Adipose tissue (tissue), 3 donors: ENCODE data around the gene TSHR. TPM values are rescaled to one million over a fixed set of nuclear protein-coding genes. Genes with fewer than 3 reads are reported as not detected.
"Not testable (repeated sequence)": the region's sequence is repeated elsewhere in the genome, so short reads cannot be mapped to it uniquely, and the experiment has no call there.

Experiments
- H3K27ac ChIP-seq: one replicate; pipeline ENCODE4 v1.5.1; 2013; ENCODE audit warnings: low read depth, low read length
- WGBS, 3 donors: extraction: QIAGEN DNeasy Blood & Tissue Kit; methylation state at CpG; one replicate each; pipeline ENCODE4 v1.1.7; 2013; 5-methylcytosine and 5-hydroxymethylcytosine counted together
- polyA plus RNA-seq, 3 donors: library from polyadenylated mRNA; stranded (reverse); fragments of 200-250 nt; gene quantifications; one replicate each; pipeline ENCODE4 v1.2.3, GENCODE V29; 2013
- donor health status: healthy with polysubstance abuse.
- donor health status: Bipolar disorder and iron deficiency.
- donor health status: healthy.

TSHR gene
- polyA plus RNA-seq, 3 donors: 0.11 to 0.25 (median 0.12) TPM

- WGBS, 3 donors: 55 to 82% (median 68%) methylated on average over 1 of the region's 1 CpG
- no peak overlapping the region for H3K27ac ChIP-seq
Observed at GRCh38 chr14:81105378-81105777, 150.0 kb downstream of the TSHR start.

GRCh38 chr14:81105961-81106360 lies 150.5 kb downstream of the TSHR start:
- 58 to 88% (median 65%) methylated on average over 1 of the region's 1 CpG for WGBS, 3 donors
- no peak overlapping the region for H3K27ac ChIP-seq

- 78 to 92% (median 85%) methylated on average over 2 of the region's 2 CpGs for WGBS, 3 donors
Observed at GRCh38 chr14:81110186-81110585, 154.8 kb downstream of the TSHR start.

GRCh38 chr14:81113176-81113575 lies 157.8 kb downstream of the TSHR start:
- WGBS, 3 donors: 62 to 84% (median 62%) methylated on average over 2 of the region's 2 CpGs
- no peak overlapping the region for H3K27ac ChIP-seq

More at GRCh38 chr14:81110186-81110585, 154.8 kb downstream of the TSHR start:
- no peak overlapping the region for H3K27ac ChIP-seq

- whole genome bisulfite sequencing, 3 donors: 85 to 90% (median 86%) methylated on average over 29 to 34 of the region's 34 CpGs
- H3K27ac ChIP-seq: not testable (repeated sequence)
Observed at GRCh38 chr14:81113945-81114820, 158.8 kb downstream of the TSHR start.

GRCh38 chr14:81120501-81120900 lies 165.1 kb downstream of the TSHR start:
- H3K27ac ChIP-seq: no peak overlapping the region
- 37 to 69% (median 41%) methylated on average over 2 of the region's 2 CpGs for WGBS, 3 donors

- no peak overlapping the region for H3K27ac ChIP-seq
- WGBS, 3 donors: 69 to 99% (median 83%) methylated on average over 3 of the region's 3 CpGs
Observed at GRCh38 chr14:81122326-81122725, 166.9 kb downstream of the TSHR start.

- no peak overlapping the region for H3K27ac ChIP-seq
Observed at GRCh38 chr14:81123811-81124210, 168.4 kb downstream of the TSHR start.

GRCh38 chr14:81125536-81125935 lies 170.1 kb downstream of the TSHR start:
- 80 to 82% (median 82%) methylated on average over 4 of the region's 4 CpGs for WGBS, 3 donors
- H3K27ac ChIP-seq: no peak overlapping the region

GRCh38 chr14:81127785-81128184 lies 172.4 kb downstream of the TSHR start:
- WGBS, 3 donors: 43 to 72% (median 63%) methylated on average over 5 of the region's 5 CpGs
- no peak overlapping the region for H3K27ac ChIP-seq

GRCh38 chr14:81129242-81129641 lies 173.8 kb downstream of the TSHR start:
- no peak overlapping the region for H3K27ac ChIP-seq
- WGBS, 3 donors: 88 to 92% (median 92%) methylated on average over 1 of the region's 1 CpG

GRCh38 chr14:81132468-81132867 lies 177.0 kb downstream of the TSHR start:
- WGBS, 3 donors: 42 to 61% (median 56%) methylated on average over 3 of the region's 3 CpGs

GRCh38 chr14:81133400-81133799 lies 178.0 kb downstream of the TSHR start:
- 85 to 90% (median 87%) methylated on average over 2 of the region's 2 CpGs for WGBS, 3 donors
- no peak overlapping the region for H3K27ac ChIP-seq

More at GRCh38 chr14:81132468-81132867, 177.0 kb downstream of the TSHR start:
- H3K27ac ChIP-seq: no peak overlapping the region

GRCh38 chr14:81137316-81137715 lies 181.9 kb downstream of the TSHR start:
- no peak overlapping the region for H3K27ac ChIP-seq
- 72 to 77% (median 73%) methylated on average over 2 of the region's 2 CpGs for WGBS, 3 donors

- WGBS, 3 donors: 81 to 93% (median 92%) methylated on average over 6 of the region's 6 CpGs
- H3K27ac ChIP-seq: no peak overlapping the region
Observed at GRCh38 chr14:81138429-81138828, 183.0 kb downstream of the TSHR start.

- 59 to 68% (median 64%) methylated on average over 2 of the region's 2 CpGs for WGBS, 3 donors
- H3K27ac ChIP-seq: no peak overlapping the region
Observed at GRCh38 chr14:81141426-81141825, 186.0 kb downstream of the TSHR start.

GRCh38 chr14:81143793-81144192 lies 188.4 kb downstream of the TSHR start:
- WGBS, 3 donors: 95 to 96% (median 96%) methylated on average over 8 of the region's 8 CpGs
- no peak overlapping the region for H3K27ac ChIP-seq

GRCh38 chr14:81144824-81145603 lies 189.6 kb downstream of the TSHR start:
- no peak overlapping the region for H3K27ac ChIP-seq
- 49 to 59% (median 54%) methylated on average over 3 of the region's 3 CpGs for WGBS, 3 donors

- H3K27ac ChIP-seq: no peak overlapping the region
- 49 to 53% (median 52%) methylated on average over 2 of the region's 2 CpGs for WGBS, 3 donors
Observed at GRCh38 chr14:81147140-81147897, 191.9 kb downstream of the TSHR start.
